Endothelial cell of umbilical vein (primary cell): ENCODE results near the gene PTPRE. TPM values are rescaled to one million over a fixed set of nuclear protein-coding genes. Genes with fewer than 3 reads are reported as not detected.

Source experiments
- BruUV-seq: library from RNA; stranded (reverse); fragments of 400-500 nt; replicated peaks from 2 replicates; lab custom pipeline; 2021; lab: Mats Ljungman, UMichigan
- CTCF ChIA-PET: fragments of 300-600, 350-600 bp; sonication (Branson Sonifier 250); formaldehyde crosslinking; loops from one replicate; lab custom pipeline; 2021; ENCODE audit warnings: antibody characterized with exemption, inconsistent platforms; lab: Charles Lee
- POLR2A ChIA-PET: fragments of 300-600, 350-600 bp; sonication (Branson Sonifier 250); formaldehyde crosslinking; loops from one replicate; lab custom pipeline; 2021; ENCODE audit warnings: antibody characterized with exemption, inconsistent platforms; lab: Charles Lee
- DNase-seq: peaks from one replicate; pipeline ENCODE4 v3.0.0-alpha.2; 2011; ENCODE audit warnings: low read depth, low spot score
- FAIRE-seq: peaks from 2 replicates; lab custom pipeline; 2011; peaks lifted over from hg19 to GRCh38; lab: Jason Lieb, UNC
- H2AFZ ChIP-seq: 2 replicates; pipeline ENCODE4 v1.6.0; 2012; ENCODE audit warnings: low read depth, low read length, control low read depth, inconsistent platforms
- H3K27ac ChIP-seq: 2 replicates; pipeline ENCODE4 v1.5.1; 2011; ENCODE audit warnings: low read depth, mild to moderate bottlenecking, control low read depth, low read length, moderate library complexity; ENCODE audit not compliant: insufficient read depth
- H3K27me3 ChIP-seq, 2 experiments: 2 replicates each; pipeline versions ENCODE4 v1.6.0 to v1.6.1; 2011; ENCODE audit warnings: low read length in 2 of 2, mixed read lengths in 1 of 2; ENCODE audit not compliant: control insufficient read depth in 2 of 2, insufficient read depth in 2 of 2
- H3K36me3 ChIP-seq, 2 experiments: 2 replicates in 1 of 2; 3 replicates in 1 of 2; pipeline ENCODE4 v1.5.1; 2011; ENCODE audit warnings: low read length in 2 of 2, mild to moderate bottlenecking in 1 of 2, moderate library complexity in 1 of 2; ENCODE audit not compliant: control insufficient read depth in 2 of 2, insufficient read depth in 2 of 2; ENCODE audit errors: extremely low read depth in 1 of 2
- H3K4me1 ChIP-seq: 3 replicates; pipeline ENCODE4 v1.5.1; 2011; ENCODE audit warnings: mild to moderate bottlenecking, low read length; ENCODE audit not compliant: control insufficient read depth, insufficient read depth; ENCODE audit errors: extremely low read depth
- H3K4me2 ChIP-seq: 2 replicates; pipeline ENCODE4 v1.6.1; 2011; ENCODE audit warnings: low read length, control low read depth, mixed read lengths; ENCODE audit not compliant: insufficient read depth
- H3K4me3 ChIP-seq, 3 experiments: fragments of 200-600 bp in 1 of 3; sonication (generic), shearing (Covaris generic) in 1 of 3; replicated peaks in 1 of 3; 2 replicates each; pipeline ENCODE4 v1.5.1; 2011 to 2016; ENCODE audit warnings: control low read depth in 3 of 3, low read length in 3 of 3, mild to moderate bottlenecking in 2 of 3, inconsistent platforms in 1 of 3, low read depth in 1 of 3, moderate library complexity in 1 of 3; ENCODE audit not compliant: insufficient read depth in 1 of 3
- H3K79me2 ChIP-seq: 2 replicates; pipeline ENCODE4 v1.6.0; 2012; ENCODE audit warnings: low read length, inconsistent platforms; ENCODE audit not compliant: control insufficient read depth, insufficient read depth
- H3K9ac ChIP-seq: replicated peaks from 2 replicates; pipeline ENCODE3; 2011; ENCODE audit warnings: low read length, control low read depth; ENCODE audit not compliant: insufficient read depth; ENCODE audit errors: extremely low read depth
- H3K9me1 ChIP-seq: replicated peaks from 3 replicates; pipeline ENCODE4 v1.6.0; 2011; ENCODE audit warnings: mild to moderate bottlenecking, low read length; ENCODE audit not compliant: control insufficient read depth, insufficient read depth; ENCODE audit errors: extremely low read depth
- H3K9me3 ChIP-seq: replicated peaks from 2 replicates; pipeline ENCODE4 v1.5.1; 2012; ENCODE audit warnings: low read length, inconsistent platforms; ENCODE audit not compliant: control insufficient read depth, insufficient read depth
- H4K20me1 ChIP-seq: replicated peaks from 2 replicates; pipeline ENCODE3; 2011; ENCODE audit warnings: mild to moderate bottlenecking, low read length; ENCODE audit not compliant: control insufficient read depth, insufficient read depth; ENCODE audit errors: extremely low read depth
- CTCF ChIP-seq, 2 donors: IDR thresholded peaks; 1 replicate in 1 of 2; 2 replicates in 1 of 2; pipeline ENCODE4 v1.5.1; 2011; ENCODE audit warnings: low read length in 2 of 2, mild to moderate bottlenecking in 2 of 2, moderate library complexity in 2 of 2, control low read depth in 1 of 2, inconsistent platforms in 1 of 2, low read depth in 1 of 2; ENCODE audit not compliant: insufficient read depth in 1 of 2; ENCODE audit errors: extremely low read depth in 1 of 2
- EZH2 ChIP-seq: IDR thresholded peaks from 2 replicates; pipeline ENCODE4 v1.6.1; 2012; ENCODE audit warnings: borderline replicate concordance, low read depth, mild to moderate bottlenecking, moderate library complexity, low read length, inconsistent platforms; ENCODE audit not compliant: severe bottlenecking
- FOS ChIP-seq: IDR thresholded peaks from 2 replicates; pipeline ENCODE4 v1.6.1; 2011; ENCODE audit warnings: mild to moderate bottlenecking, low read length, moderate library complexity, borderline replicate concordance; ENCODE audit not compliant: insufficient read depth
- GATA2 ChIP-seq: IDR thresholded peaks from 2 replicates; pipeline ENCODE4 v1.7.0; 2011; ENCODE audit warnings: low read depth, mild to moderate bottlenecking, moderate library complexity, mixed read lengths, low read length; ENCODE audit not compliant: insufficient read length, insufficient read depth
- JUN ChIP-seq: IDR thresholded peaks from 2 replicates; pipeline ENCODE4 v1.6.1; 2011; ENCODE audit warnings: borderline replicate concordance, low read depth; ENCODE audit not compliant: insufficient read length, insufficient read depth
- MAX ChIP-seq: IDR thresholded peaks from 2 replicates; pipeline ENCODE4 v1.6.1; 2011; ENCODE audit not compliant: insufficient read depth, insufficient read length
- MYC ChIP-seq: IDR thresholded peaks from one replicate; pipeline ENCODE4 v1.6.1; 2011; ENCODE audit warnings: mild to moderate bottlenecking, low read depth, low read length
- POLR2A ChIP-seq: IDR thresholded peaks from 2 replicates; pipeline ENCODE4 v1.6.1; 2012; ENCODE audit warnings: low read depth, mild to moderate bottlenecking, control low read depth, low read length
- POLR2AphosphoS5 ChIP-seq: IDR thresholded peaks from 2 replicates; pipeline ENCODE4 v1.6.1; 2012; ENCODE audit warnings: low read depth, mild to moderate bottlenecking, control low read depth, low read length, moderate library complexity; ENCODE audit not compliant: insufficient read depth
- dilution Hi-C: fragments of 300-500 bp; cut with MboI; formaldehyde crosslinking; loops from one replicate; pipeline ENCODE4 v1.15.0; 2019; ENCODE audit warnings: low sequenced_read_pairs; ENCODE audit not compliant: extremely low pct_ligation_motif_present
- intact Hi-C: fragments of 100-400 bp; cut with micrococcal nuclease; formaldehyde crosslinking; loops from one replicate; pipeline ENCODE4 v1.10.0; 2022
- polyA plus RNA-seq, 4 experiments: library from polyadenylated mRNA; depleted of rRNA in 3 of 4; stranded (reverse) in 3 of 4; unstranded in 1 of 4; fragments of >200 nt; gene quantifications; 2 replicates each; pipeline versions ENCODE4 v1.2.1 to v1.2.3, GENCODE V29; 2011 to 2012; ENCODE audit warnings: missing spikeins in 1 of 4
- total RNA-seq: library from RNA; stranded (reverse); gene quantifications from 2 replicates; pipeline ENCODE4 v1.2.3, GENCODE V29; 2021

PTPRE gene
- total and polyA plus RNA-seq, 2 donors (not counting 3 experiments of a cell fraction or from before 2014, with no cell fraction given): 37.3 to 116 TPM

GRCh38 chr10:128072941-128073645 is 166.2 kb downstream of the PTPRE start:
- Histone ChIP-seq H4K20me1 (no peaks in the 10 kb centered on the region), H3K36me3 (peaks cover 31 to 71% of the 10 kb centered on the region in 2 experiments), H3K4me2 (no peak overlapping the region), H2AFZ (no peak overlapping the region), H3K79me2 (no peaks in the 10 kb centered on the region), H3K4me3 (no peak overlapping the region), H3K27ac (no peak overlapping the region), H3K4me1 (peaks cover 2% of the 10 kb centered on the region), H3K9ac (no peak overlapping the region), H3K9me3 (no peaks in the 10 kb centered on the region), H3K9me1 (no peaks in the 10 kb centered on the region), H3K27me3 (no peaks in the 10 kb centered on the region)
- intact Hi-C loops (no loop called here), dilution Hi-C loops (no loop called here)
- FAIRE-seq: no peak
- TF ChIP-seq MAX (no peak), POLR2A (no peak), FOS (no peak), CTCF (IDR thresholded peaks at IDR 0.05; ENCODE audit: extremely low read depth in 1 of 2, insufficient read depth in 1 of 2, low read depth in 1 of 2, low read length in 2 of 2) (no peak), JUN (no peak), POLR2AphosphoS5 (no peak), EZH2 (no peak), GATA2 (no peak), MYC (no peak)
- no peak for DNase-seq
- BruUV-seq: no TSS peak
- CTCF ChIA-PET: interaction anchor here (1.5 to 4.3 kb wide), 2 partner anchors 10 to 168 kb away, joined by 8 to 108 read pairs; partner anchors contain the start of gene PTPRE
- POLR2A ChIA-PET: no interaction called here
